Measurements from ENCODE around the gene ZNF740.

The ZNF740 gene

DNA sequence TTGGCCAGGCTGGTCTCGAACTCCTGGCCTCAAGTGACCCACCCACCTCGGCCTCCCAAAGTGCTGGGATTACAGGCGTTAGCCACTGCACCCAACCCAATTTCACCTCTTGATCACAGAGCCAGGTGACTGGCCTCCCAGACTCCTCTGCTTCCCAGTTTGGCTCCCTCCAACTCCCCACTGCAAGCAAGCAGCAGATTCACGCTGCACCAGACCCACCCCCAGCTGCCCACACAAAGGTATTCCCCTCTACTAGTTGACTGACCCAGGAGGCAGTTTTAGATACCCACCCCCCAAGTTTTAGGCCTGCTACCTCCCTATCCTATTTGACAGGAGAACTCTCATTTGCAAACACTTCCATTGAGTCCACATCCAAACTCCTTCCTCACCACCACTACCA, 46.3 kb downstream of the ZNF740 start:
- Histone ChIP-seq H3K9ac (ENCODE audit: low read depth, low read length, poor library complexity, severe bottlenecking) (no peak overlapping the region), H2AFZ (ENCODE audit: low read length) (no peak overlapping the region), H3K9me3 (ENCODE audit: insufficient read depth, low read depth, low read length) (no peaks in the 10 kb centered on the region), H3K79me2 (ENCODE audit: insufficient read depth, low read length) (no peaks in the 10 kb centered on the region), H3K4me1 (ENCODE audit: insufficient read depth, low read length, poor library complexity, severe bottlenecking) (peaks cover 32% of the 10 kb centered on the region), H3K27me3 (ENCODE audit: insufficient read depth, low read length, poor library complexity, severe bottlenecking) (no peaks in the 10 kb centered on the region), H4K20me1 (ENCODE audit: insufficient read depth, low read length, poor library complexity, severe bottlenecking) (no peaks in the 10 kb centered on the region), H3F3A (ENCODE audit: low read depth) (peaks cover 4% of the 10 kb centered on the region), H3K36me3 (ENCODE audit: insufficient read depth, low read length) (no peaks in the 10 kb centered on the region), H3K9me2 (replicated peaks; ENCODE audit: low read depth, low read length) (no peaks in the 10 kb centered on the region), H3K4me3 (ENCODE audit: low read length, poor library complexity, severe bottlenecking) (no peak overlapping the region), H3K4me2 (ENCODE audit: low read depth, low read length, poor library complexity, severe bottlenecking) (no peak overlapping the region)
- TF ChIP-seq CTCF (conservative IDR thresholded peaks at IDR 0.05; ENCODE audit: low read length) (no peak), EZH2phosphoT487 (IDR thresholded peaks at IDR 0.05; ENCODE audit: borderline replicate concordance) (no peak)

DNA sequence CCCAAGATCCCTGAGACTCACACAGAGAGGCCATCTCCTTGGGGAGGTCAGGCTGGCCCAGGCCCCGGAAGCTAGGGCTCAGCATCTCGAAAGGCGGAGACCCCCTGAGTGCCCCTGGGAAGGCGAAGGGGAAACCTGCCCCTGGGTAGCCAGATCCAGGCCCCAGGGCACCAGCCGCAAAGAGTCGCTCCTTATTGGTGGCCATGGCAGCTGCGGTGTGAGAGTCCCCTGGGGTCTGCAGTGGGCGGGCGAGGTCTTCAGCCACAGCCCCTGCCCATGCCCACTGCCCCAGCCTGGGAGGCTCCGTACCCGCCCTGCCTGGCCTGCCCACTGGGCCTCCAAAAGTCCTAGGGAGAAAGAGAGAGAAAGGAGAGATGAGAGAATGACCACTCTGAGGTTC, 46.8 kb downstream of the ZNF740 start:
- no peaks in the 10 kb centered on the region for H3K27me3 ChIP-seq (ENCODE audit: insufficient read depth, low read length, poor library complexity, severe bottlenecking)
- H3K4me2 ChIP-seq (ENCODE audit: low read depth, low read length, poor library complexity, severe bottlenecking), result no peak overlapping the region
- no peaks in the 10 kb centered on the region; the same call in 1 of the 2 replicates for H3F3A ChIP-seq (ENCODE audit: low read depth)
- H3K9me2 ChIP-seq (replicated peaks; ENCODE audit: low read depth, low read length), result no peaks in the 10 kb centered on the region
- no peaks in the 10 kb centered on the region for H3K9me3 ChIP-seq (ENCODE audit: insufficient read depth, low read depth, low read length)
- H3K79me2 ChIP-seq (ENCODE audit: insufficient read depth, low read length), result no peaks in the 10 kb centered on the region
- no peaks in the 10 kb centered on the region for H4K20me1 ChIP-seq (ENCODE audit: insufficient read depth, low read length, poor library complexity, severe bottlenecking)
- H3K9ac ChIP-seq (ENCODE audit: low read depth, low read length, poor library complexity, severe bottlenecking), result no peak overlapping the region
- TF ChIP-seq EZH2phosphoT487 (IDR thresholded peaks at IDR 0.05; ENCODE audit: borderline replicate concordance), result no peak
- no peak for TF ChIP-seq CTCF (conservative IDR thresholded peaks at IDR 0.05; ENCODE audit: low read length)
- H3K4me3 ChIP-seq (ENCODE audit: low read length, poor library complexity, severe bottlenecking), result no peak overlapping the region
- H3K4me1 ChIP-seq (ENCODE audit: insufficient read depth, low read length, poor library complexity, severe bottlenecking), result peaks cover 28% of the 10 kb centered on the region
- H3K36me3 ChIP-seq (ENCODE audit: insufficient read depth, low read length), result no peaks in the 10 kb centered on the region
- no peak overlapping the region for H2AFZ ChIP-seq (ENCODE audit: low read length)

DNA sequence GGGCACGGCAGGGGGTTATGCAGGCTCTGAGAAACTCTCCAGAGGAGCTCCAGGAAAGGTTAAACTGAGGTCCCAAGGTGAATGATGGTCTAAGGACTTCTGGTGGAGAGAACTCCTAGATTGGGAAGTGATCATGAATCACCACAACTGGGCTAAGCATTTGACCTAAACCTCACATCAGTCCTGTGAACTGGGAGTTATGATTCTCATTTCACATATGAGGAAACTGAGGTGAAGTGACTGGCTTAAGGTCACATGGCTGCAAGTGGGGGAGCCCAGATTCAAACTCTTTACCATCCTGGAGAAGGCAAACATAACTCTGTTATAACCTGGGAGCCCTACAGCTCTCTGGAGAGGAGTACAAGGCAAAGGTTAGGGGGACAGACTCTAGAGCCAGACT, 47.3 kb downstream of the ZNF740 start:
- no peak for TF ChIP-seq EZH2phosphoT487 (IDR thresholded peaks at IDR 0.05; ENCODE audit: borderline replicate concordance)
- no peak for TF ChIP-seq CTCF (conservative IDR thresholded peaks at IDR 0.05; ENCODE audit: low read length)
- Histone ChIP-seq H3K9me3 (ENCODE audit: insufficient read depth, low read depth, low read length) (no peaks in the 10 kb centered on the region), H3K4me1 (ENCODE audit: insufficient read depth, low read length, poor library complexity, severe bottlenecking) (peaks cover 28% of the 10 kb centered on the region), H3K9ac (ENCODE audit: low read depth, low read length, poor library complexity, severe bottlenecking) (no peak overlapping the region), H3K4me2 (ENCODE audit: low read depth, low read length, poor library complexity, severe bottlenecking) (no peak overlapping the region), H2AFZ (ENCODE audit: low read length) (no peak overlapping the region), H4K20me1 (ENCODE audit: insufficient read depth, low read length, poor library complexity, severe bottlenecking) (no peaks in the 10 kb centered on the region), H3K9me2 (replicated peaks; ENCODE audit: low read depth, low read length) (no peaks in the 10 kb centered on the region), H3K36me3 (ENCODE audit: insufficient read depth, low read length) (no peaks in the 10 kb centered on the region), H3K27me3 (ENCODE audit: insufficient read depth, low read length, poor library complexity, severe bottlenecking) (no peaks in the 10 kb centered on the region), H3F3A (ENCODE audit: low read depth) (no peaks in the 10 kb centered on the region; the same call in 1 of the 2 replicates), H3K79me2 (ENCODE audit: insufficient read depth, low read length) (no peaks in the 10 kb centered on the region), H3K4me3 (ENCODE audit: low read length, poor library complexity, severe bottlenecking) (no peak overlapping the region)
